KOPT-K1 (cell line): ENCODE results near the gene KATNBL1.
A peak's percentile ranks its signal among the peaks of the same experiment; 100 is the strongest.

Source experiments
- H3K27ac ChIP-seq: fragments of 200-600 bp; sonication (generic); 2 replicates; pipeline ENCODE4 v1.5.1; 2016; ENCODE audit warnings: antibody characterized with exemption, mild to moderate bottlenecking, low read depth, low read length; ENCODE audit not compliant: poor library complexity, severe bottlenecking
- H3K36me3 ChIP-seq: fragments of 200-600 bp; sonication (generic); 2 replicates; pipeline ENCODE4 v1.5.1; 2017; ENCODE audit warnings: antibody characterized with exemption, mild to moderate bottlenecking, low read length, moderate library complexity; ENCODE audit not compliant: insufficient read depth
- H3K9me3 ChIP-seq: fragments of 200-600 bp; sonication (generic); 2 replicates; pipeline ENCODE4 v1.5.1; 2017; ENCODE audit warnings: antibody characterized with exemption, low read length, mild to moderate bottlenecking; ENCODE audit not compliant: insufficient read depth, poor library complexity, severe bottlenecking

KATNBL1 gene

DNA sequence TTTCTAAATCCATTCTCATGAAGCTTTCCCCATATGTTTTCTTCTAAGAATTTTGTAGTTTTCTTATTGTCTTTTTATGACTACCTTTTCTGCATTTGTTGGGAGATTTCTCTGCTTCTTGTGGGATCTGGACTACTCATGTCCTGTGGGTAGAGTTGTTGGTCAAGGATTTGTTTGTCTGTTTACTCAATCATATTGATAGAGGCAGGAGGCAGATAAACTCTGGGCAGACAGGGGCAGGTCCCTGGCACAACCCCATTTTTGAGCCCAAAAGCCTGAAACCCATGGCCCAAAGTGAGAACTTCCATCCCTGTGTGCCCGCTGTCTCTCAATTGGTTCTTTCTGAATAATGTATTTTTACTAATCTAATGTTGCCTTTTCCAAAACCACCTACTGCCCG, 95.7 kb downstream of the KATNBL1 start:
- Histone ChIP-seq H3K9me3 (no peaks in the 10 kb centered on the region), H3K27ac (no peak overlapping the region), H3K36me3 (no peaks in the 10 kb centered on the region)

DNA sequence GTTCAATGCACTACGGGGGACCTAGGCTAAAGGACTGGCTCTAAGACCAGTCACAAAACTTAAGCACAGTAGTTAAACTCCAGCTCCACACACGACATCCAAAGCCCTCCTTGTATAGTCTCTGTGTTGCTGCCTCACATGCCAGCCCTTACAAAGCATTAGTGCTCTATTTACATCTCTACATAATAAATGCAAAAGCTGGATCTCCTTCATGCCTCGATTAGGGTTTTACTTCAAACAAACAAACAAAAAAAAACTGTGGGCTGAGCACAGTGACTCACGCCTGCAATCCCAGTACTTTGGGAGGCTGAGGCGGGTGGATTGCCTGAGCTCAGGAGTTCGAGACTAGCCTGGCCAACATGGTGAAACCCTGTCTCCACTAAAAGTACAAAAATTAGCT, 98.4 kb downstream of the KATNBL1 start:
- Histone ChIP-seq H3K36me3 (no peaks in the 10 kb centered on the region), H3K27ac (no peak overlapping the region), H3K9me3 (no peaks in the 10 kb centered on the region)

DNA sequence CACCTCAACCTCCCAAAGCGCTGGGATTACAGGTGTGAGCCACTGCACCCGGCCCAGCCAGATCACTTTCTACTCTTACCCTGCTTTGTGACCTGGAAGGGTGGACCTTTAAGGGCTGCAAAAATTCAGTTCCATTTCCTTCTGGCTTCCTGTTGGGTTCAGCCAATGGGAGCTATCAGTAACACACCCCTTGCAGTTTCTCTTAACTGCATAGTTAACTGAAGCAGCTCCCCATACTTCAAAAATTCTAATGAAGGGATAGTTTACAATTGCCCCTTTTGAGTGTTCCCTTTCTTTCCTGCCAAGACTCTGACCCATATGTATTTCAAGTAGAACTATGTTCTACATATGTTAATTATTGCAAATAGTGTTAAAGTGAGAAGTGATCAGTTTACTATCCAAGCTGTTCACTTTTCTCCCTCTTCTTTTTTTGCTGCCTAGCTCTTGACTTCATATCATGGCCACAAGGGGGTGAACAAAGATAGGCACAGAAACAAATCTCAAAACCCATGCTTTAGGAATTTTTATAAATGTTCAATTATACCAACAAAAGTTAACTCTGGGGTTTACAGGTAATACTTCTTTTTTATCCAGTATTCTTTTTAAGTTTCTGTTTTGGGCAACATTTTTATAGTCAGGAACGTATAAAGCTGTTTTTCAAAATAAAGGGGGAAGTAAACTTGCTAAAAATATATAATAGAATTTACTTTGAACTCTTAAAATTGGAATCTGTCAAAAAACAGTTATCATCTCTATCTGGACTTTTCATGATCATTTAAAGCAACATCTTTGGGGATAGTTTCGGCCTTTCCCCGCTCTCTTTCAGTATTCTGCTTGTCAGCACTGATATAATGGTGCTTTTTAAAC, 99.9 kb downstream of the KATNBL1 start:
- Histone ChIP-seq H3K27ac (no peak overlapping the region), H3K36me3 (no peaks in the 10 kb centered on the region), H3K9me3 (no peaks in the 10 kb centered on the region)

DNA sequence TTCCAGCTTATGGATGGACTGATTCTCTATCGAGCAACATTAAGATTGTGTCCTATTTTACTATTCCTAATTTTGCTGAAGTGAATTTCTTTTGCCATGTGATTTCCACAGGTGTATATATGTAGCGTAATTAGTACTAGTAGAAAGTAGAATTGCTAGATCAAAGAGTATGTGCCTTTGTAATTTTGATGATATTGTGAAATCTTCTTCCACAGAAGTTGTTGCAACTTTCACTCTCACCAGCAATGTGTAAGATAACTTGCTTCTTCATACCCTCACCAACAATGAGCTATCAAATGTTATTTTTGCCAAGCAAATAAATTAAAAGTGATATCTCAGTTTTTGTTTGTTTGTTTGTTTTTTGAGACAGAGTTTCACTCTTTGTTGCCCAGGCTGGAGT, 102.6 kb downstream of the KATNBL1 start:
- H3K9me3 ChIP-seq: no peaks in the 10 kb centered on the region
- H3K27ac ChIP-seq: no peak overlapping the region
- no peaks in the 10 kb centered on the region for H3K36me3 ChIP-seq

DNA sequence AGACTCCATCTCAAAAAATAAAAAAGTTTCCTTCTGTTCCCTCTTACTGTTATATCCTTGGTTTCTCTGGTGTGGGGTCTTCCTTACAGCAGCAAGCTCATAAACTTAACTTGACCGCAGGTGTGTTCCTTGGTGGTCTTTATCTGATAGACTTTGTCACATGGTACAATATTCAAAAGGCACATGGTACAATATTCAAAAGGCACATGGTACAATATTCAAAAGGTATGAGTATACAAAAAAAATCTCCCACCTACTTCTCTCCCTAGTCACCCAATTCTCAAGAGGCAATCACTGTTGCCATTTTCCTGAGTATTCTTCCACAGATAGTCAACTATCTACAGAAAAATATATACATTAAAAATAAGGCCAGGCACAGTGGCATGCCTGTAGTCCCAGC, 103.5 kb downstream of the KATNBL1 start:
- Histone ChIP-seq H3K36me3 (no peaks in the 10 kb centered on the region), H3K9me3 (no peaks in the 10 kb centered on the region), H3K27ac (no peak overlapping the region)

DNA sequence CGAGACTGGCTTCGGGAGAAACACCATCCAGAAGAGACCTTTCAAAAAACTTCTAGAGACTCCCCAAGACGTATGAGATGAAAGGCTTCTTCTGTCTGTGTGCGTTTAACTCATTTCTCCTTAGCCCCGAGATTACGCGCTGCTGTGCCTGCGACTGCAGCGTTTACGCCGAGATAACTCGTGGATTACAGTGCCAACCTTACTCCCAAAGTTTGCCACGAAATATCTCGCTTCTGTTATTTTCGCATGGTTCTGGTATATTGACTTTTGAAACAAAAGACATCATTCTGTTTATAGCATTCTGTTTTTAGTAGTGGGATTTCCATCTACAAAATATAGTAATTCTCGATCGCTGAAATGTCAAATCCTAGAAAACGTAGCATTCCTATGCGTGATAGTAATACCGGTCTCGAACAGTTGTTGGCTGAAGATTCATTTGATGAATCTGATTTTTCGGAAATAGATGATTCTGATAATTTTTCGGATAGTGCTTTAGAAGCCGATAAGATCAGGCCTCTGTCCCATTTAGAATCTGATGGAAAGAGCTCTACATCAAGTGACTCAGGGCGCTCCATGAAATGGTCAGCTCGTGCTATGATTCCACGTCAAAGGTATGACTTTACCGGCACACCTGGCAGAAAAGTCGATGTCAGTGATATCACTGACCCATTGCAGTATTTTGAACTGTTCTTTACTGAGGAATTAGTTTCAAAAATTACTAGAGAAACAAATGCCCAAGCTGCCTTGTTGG, 107.5 kb downstream of the KATNBL1 start:
- no peaks in the 10 kb centered on the region for H3K9me3 ChIP-seq
- H3K27ac ChIP-seq: peak overlapping the region; percentile 82
- no peaks in the 10 kb centered on the region for H3K36me3 ChIP-seq

DNA sequence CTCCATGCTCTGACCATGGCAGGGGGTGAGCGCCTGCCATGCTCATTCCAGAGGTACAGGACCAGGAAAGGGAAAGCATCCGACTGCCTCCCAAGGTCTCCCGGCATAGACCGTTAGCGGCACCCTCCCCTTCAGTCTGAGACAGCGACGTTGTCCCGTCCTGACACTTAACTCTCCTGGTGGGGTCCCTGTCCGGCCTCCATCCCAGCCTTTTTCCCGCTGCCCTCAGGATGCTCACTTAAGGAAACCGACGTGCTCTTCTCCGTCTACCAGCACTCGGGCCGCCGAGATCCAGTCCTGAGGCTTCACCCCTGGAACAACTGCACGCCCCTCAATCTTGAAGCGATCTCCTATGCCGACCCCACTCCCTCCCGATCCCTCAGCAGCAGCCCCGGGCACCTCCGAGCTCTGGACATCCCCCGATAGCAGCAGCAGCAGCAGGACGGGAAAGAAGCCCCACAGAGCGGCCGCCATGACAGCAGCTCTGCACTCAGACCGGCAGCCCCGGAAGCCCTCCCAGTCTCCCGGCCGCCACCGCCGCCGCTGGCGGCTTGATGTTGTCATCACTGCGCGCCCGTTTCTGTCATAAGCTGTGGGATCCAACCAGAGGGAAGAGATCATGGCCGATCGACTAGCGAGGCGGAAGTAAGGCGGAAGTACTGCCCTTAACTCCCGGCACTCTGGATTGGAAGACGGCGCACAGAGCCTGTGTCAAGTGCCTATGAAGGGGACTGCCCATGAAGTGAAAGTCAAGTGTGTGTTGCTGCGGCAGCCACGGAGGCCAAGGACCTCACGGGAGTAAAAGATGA, 108.3 kb downstream of the KATNBL1 start, which contains the start of the genes EMC7 and PGBD4:
Gene EMC7, minus strand, starts transcription at position 497 of the 809 bp plus-strand sequence. Its CDS starts 23 bp downstream, at position 474.
Gene PGBD4, plus strand, starts transcription at position 718 of the 809 bp plus-strand sequence. CDS start 449 bp downstream, outside the sequence.
- H3K9me3 ChIP-seq: no peaks in the 10 kb centered on the region
- peak within 1 kb of the TSS; percentile 82 for H3K27ac ChIP-seq
- H3K36me3 ChIP-seq: no peaks in the 10 kb centered on the region

DNA sequence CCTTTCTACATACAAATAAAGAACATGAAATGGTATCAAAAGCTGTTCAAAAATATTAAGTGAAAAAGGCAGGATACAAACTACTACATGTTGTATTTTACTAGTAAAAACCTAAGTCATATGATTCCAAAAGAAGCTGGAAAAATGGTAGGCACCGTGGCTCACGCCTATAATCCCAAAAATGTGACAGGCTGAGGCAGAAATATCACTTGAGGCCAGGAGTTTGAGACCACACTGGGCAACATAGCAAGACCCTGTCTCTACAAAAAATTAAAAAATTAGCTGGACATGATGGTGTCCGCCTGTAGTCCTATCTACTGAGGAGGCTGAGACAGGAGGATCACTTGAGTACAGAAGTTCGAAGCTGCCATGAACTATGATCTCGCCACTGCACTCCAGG, 110.0 kb downstream of the KATNBL1 start:
- H3K36me3 ChIP-seq: peaks cover 13% of the 10 kb centered on the region
- no peaks in the 10 kb centered on the region for H3K9me3 ChIP-seq
- no peak overlapping the region for H3K27ac ChIP-seq
